ENCODE measurements around the gene PCGF2.
"Not testable (repeated sequence)": the region's sequence is repeated elsewhere in the genome, so short reads cannot be mapped to it uniquely, and the experiment has no call there.

Gene PCGF2

DNA sequence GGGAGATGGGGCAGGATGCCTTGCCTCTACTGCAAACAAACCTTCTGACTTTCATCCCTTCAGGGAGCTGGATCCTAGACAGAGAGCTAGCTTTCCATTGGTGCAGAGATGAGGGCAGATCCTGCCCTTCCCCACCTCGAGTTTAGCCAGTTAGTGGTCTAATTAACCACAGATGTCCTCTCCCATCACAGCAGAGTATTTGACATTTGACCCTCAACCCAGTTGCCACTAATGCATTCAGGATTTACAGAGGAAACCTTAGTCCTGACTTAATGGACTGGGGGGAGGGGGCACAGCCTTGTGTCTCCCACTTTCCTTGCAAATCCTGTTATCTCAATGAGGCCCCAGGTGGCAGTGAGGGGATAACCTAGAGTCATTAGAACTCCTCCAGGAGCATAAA is 41.0 kb upstream of the PCGF2 start:
- TF ChIP-seq CTCF (IDR thresholded peaks at IDR 0.05; ENCODE audit: extremely low read depth, insufficient read depth, missing control alignments), result no peak
- DNase-seq (ENCODE audit: low spot score), result no peak
- in situ Hi-C loops (cut with MboI; ENCODE audit: low pct_unique_long_range_greater_than_20kb, low sequenced_read_pairs, unreplicated experiment), result no loop called here

DNA sequence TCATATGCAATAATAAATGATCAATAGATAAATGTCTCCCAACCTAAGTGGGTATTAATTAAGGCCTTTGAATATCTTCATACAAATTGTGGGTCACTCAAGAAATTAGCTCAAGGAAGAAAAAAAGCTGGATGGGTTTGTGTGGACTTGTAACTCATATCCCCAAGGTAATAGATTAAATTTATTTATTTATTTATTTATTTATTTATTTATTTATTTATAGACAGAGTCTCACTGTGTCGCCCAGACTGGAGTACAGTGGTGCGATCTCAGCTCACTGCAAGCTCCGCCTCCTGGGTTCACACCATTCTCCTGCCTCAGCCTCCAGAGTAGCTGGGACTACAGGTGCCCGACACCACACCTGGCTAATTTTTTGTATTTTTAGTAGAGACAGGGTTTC is 39.9 kb upstream of the PCGF2 start:
- DNase-seq (ENCODE audit: low spot score); in situ Hi-C loops (cut with MboI; ENCODE audit: low pct_unique_long_range_greater_than_20kb, low sequenced_read_pairs, unreplicated experiment): not testable (repeated sequence)

DNA sequence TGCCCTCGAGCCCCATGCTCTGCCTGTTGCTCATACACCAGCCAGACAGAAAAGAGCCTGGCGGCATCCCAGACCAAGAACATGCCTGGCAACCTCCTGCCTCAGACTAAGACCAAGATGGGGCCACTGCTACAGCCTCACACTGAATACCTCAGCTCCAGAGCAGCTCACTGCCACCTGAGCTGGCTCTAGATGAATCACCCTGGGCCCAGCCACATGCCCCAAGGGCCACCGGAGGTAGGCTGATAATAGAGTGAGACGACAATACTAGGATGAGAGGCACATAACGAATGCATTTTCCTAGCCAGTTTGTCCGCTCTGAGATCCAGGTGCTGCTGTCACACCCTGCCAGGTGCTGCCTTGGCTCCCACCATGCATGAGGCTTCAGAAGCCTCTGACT is 38.2 kb upstream of the PCGF2 start:
- TF ChIP-seq CTCF (IDR thresholded peaks at IDR 0.05; ENCODE audit: extremely low read depth, insufficient read depth, missing control alignments), result no peak
- in situ Hi-C loops (cut with MboI; ENCODE audit: low pct_unique_long_range_greater_than_20kb, low sequenced_read_pairs, unreplicated experiment), result no loop called here
- DNase-seq (ENCODE audit: low spot score), result no peak

- DNase-seq (ENCODE audit: low spot score), result no peak
- in situ Hi-C loops (cut with MboI; ENCODE audit: low pct_unique_long_range_greater_than_20kb, low sequenced_read_pairs, unreplicated experiment), result no loop called here
- TF ChIP-seq CTCF (IDR thresholded peaks at IDR 0.05; ENCODE audit: extremely low read depth, insufficient read depth, missing control alignments), result no peak
These were observed 35.1 kb upstream of the PCGF2 start for GRCh38 chr17:38783227-38783626.

DNA sequence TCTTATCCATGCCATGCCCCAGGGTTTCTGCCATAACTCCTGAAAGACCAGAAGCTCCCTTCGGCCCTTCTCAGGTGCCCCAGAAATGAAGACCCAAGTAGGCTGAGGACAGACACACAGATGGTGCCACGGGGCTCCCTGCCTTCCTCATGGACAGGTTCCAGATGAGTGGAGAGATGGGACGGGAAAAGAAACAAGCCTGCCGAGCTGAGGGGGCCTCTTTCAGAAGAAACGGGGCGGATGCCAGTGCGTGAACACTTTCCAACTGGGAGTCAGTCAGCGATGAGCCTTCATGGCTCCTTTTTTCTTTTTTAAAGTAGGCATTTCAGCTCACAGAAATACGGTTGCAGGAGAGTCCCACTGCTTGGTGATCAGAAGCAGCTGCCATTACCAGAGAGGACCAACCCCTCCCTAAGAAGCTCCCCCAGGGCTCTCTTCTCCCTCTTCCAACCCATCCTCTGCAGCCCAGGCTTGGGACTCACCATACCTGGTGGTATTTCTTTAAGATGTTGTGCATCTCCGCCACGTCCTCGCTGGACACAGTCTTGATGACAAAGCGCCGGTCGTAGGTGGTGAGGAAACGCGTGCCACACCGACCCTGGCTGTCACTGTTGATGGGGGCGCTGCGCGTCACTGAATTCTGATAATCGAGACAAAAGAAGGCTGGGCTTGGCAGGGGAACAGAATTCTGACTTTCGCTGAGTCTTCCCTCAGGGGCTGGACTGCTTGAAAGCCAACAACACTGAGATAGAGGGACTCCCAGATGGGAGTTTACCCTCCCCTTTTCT is 32.0 kb upstream of the PCGF2 start:
- no peak for DNase-seq (ENCODE audit: low spot score)
- TF ChIP-seq CTCF (IDR thresholded peaks at IDR 0.05; ENCODE audit: extremely low read depth, insufficient read depth, missing control alignments), result no peak
- in situ Hi-C loops (cut with MboI; ENCODE audit: low pct_unique_long_range_greater_than_20kb, low sequenced_read_pairs, unreplicated experiment), result no loop called here

- no peak for DNase-seq (ENCODE audit: low spot score)
- no peak for TF ChIP-seq CTCF (IDR thresholded peaks at IDR 0.05; ENCODE audit: extremely low read depth, insufficient read depth, missing control alignments)
- in situ Hi-C loops (cut with MboI; ENCODE audit: low pct_unique_long_range_greater_than_20kb, low sequenced_read_pairs, unreplicated experiment), result no loop called here
These were observed 29.6 kb upstream of the PCGF2 start for GRCh38 chr17:38777641-38778250.

DNA sequence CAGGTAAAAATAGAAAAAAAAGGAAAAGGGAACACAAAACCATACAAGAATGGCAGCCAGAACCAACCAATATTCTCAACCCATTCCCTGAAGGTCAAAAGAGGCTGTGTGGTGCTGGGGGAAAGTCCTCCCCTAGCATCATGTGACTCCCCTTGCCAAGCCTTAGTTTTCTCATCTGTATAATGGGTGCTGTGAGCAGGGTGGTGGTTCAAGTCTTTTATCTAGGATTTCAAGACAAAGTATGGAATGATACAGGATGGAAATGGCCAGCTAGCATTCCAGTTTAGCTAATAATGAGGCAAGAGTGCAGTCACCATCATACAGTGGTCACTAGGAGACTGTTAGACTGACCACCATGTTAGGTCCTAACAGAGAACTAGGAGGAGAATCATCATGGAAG is 25.1 kb upstream of the PCGF2 start:
- TF ChIP-seq CTCF (IDR thresholded peaks at IDR 0.05; ENCODE audit: extremely low read depth, insufficient read depth, missing control alignments), result no peak
- in situ Hi-C loops (cut with MboI; ENCODE audit: low pct_unique_long_range_greater_than_20kb, low sequenced_read_pairs, unreplicated experiment), result no loop called here
- DNase-seq (ENCODE audit: low spot score), result no peak
